GM23338 (cell line): ENCODE measurements around the gene TMEM174. TPM values are rescaled to one million over a fixed set of nuclear protein-coding genes. Genes with fewer than 3 reads are reported as not detected.

Experiments
- ATAC-seq: fragments of 200-7000 bp; cut with Tn5 transposase; 3 replicates; pipeline ENCODE4 v1.9.1; 2020
- DNase-seq: peaks from one replicate; pipeline ENCODE4 v3.0.0-alpha.2; 2015; ENCODE audit warnings: low spot score
- H2AFZ ChIP-seq: fragments of 200-600 bp; sonication (generic); 2 replicates; pipeline ENCODE4 v1.8.0; 2016; ENCODE audit warnings: antibody characterized with exemption, mild to moderate bottlenecking, moderate library complexity
- H3F3A ChIP-seq: fragments of 200-600 bp; sonication (generic); replicated peaks from 2 replicates; pipeline ENCODE4 v1.8.0; 2017; ENCODE audit warnings: antibody characterized with exemption, mixed run types, low read depth
- H3K27ac ChIP-seq: fragments of 200-600 bp; sonication (generic); 2 replicates; pipeline ENCODE4 v1.6.1; 2016; ENCODE audit warnings: low read depth
- H3K27me3 ChIP-seq: fragments of 200-600 bp; sonication (generic); 2 replicates; pipeline ENCODE4 v1.8.0; 2016; ENCODE audit warnings: mild to moderate bottlenecking, mixed run types, moderate library complexity; ENCODE audit not compliant: insufficient read depth
- H3K36me3 ChIP-seq: fragments of 200-600 bp; sonication (generic); 2 replicates; pipeline ENCODE4 v1.8.0; 2016; ENCODE audit warnings: mild to moderate bottlenecking; ENCODE audit not compliant: insufficient read depth
- H3K4me1 ChIP-seq: fragments of 200-600 bp; sonication (generic); 2 replicates; pipeline ENCODE4 v1.8.0; 2016; ENCODE audit warnings: mild to moderate bottlenecking, moderate library complexity; ENCODE audit not compliant: insufficient read depth
- H3K4me2 ChIP-seq: fragments of 200-600 bp; sonication (generic); 2 replicates; pipeline ENCODE4 v1.7.1; 2017; ENCODE audit warnings: mixed run types
- H3K4me3 ChIP-seq: fragments of 200-600 bp; sonication (generic); 2 replicates; pipeline ENCODE4 v1.6.1; 2016; ENCODE audit warnings: mixed run types
- H3K79me2 ChIP-seq: fragments of 200-600 bp; sonication (generic); replicated peaks from 2 replicates; pipeline ENCODE4 v1.8.0; 2017; ENCODE audit warnings: mild to moderate bottlenecking; ENCODE audit not compliant: insufficient read depth
- H3K9me2 ChIP-seq: fragments of 200-600 bp; sonication (generic); 2 replicates; pipeline ENCODE4 v1.8.0; 2017; ENCODE audit not compliant: insufficient read depth
- H4K20me1 ChIP-seq: fragments of 200-600 bp; sonication (generic); replicated peaks from 2 replicates; pipeline ENCODE4 v1.8.0; 2017; ENCODE audit warnings: mild to moderate bottlenecking; ENCODE audit not compliant: insufficient read depth
- H3K27ac Mint-ChIP-seq: 2 replicates; pipeline ENCODE4 v1.8.0; 2020; ENCODE audit warnings: inconsistent platforms, mild to moderate bottlenecking, moderate library complexity, mixed read lengths
- H3K27me3 Mint-ChIP-seq: 3 replicates; pipeline ENCODE4 v1.8.0; 2022; ENCODE audit warnings: low read depth, mild to moderate bottlenecking, moderate library complexity, mixed read lengths, inconsistent platforms; ENCODE audit not compliant: insufficient read depth, poor library complexity
- H3K36me3 Mint-ChIP-seq: 3 replicates; pipeline ENCODE4 v1.8.0; 2021; ENCODE audit warnings: low read depth, mild to moderate bottlenecking, inconsistent platforms, moderate library complexity, mixed read lengths
- H3K4me1 Mint-ChIP-seq: 3 replicates; pipeline ENCODE4 v1.8.0; 2020; ENCODE audit warnings: mild to moderate bottlenecking, inconsistent platforms, mixed read lengths
- H3K4me3 Mint-ChIP-seq: 3 replicates; pipeline ENCODE4 v1.8.0; 2021; ENCODE audit warnings: moderate library complexity, mild to moderate bottlenecking, inconsistent platforms, mixed read lengths
- H3K9me3 Mint-ChIP-seq: 3 replicates; pipeline ENCODE4 v1.8.0; 2020; ENCODE audit warnings: moderate library complexity, mild to moderate bottlenecking, inconsistent platforms, mixed read lengths
- CTCF ChIP-seq, 2 experiments: fragments of 200-600 bp in 1 of 2; sonication (generic) in 1 of 2; conservative IDR thresholded peaks; 2 replicates each; pipeline versions ENCODE4 v1.5.1 to v1.6.1; 2016 to 2017; ENCODE audit warnings: antibody characterized with exemption in 2 of 2, low read depth in 2 of 2, mild to moderate bottlenecking in 2 of 2, moderate library complexity in 1 of 2
- EZH2 ChIP-seq: fragments of 200-600 bp; sonication (generic); IDR thresholded peaks from one replicate; pipeline ENCODE4 v1.8.0; 2017; ENCODE audit warnings: antibody characterized with exemption, mild to moderate bottlenecking, low read depth; ENCODE audit not compliant: unreplicated experiment
- EZH2phosphoT487 ChIP-seq: fragments of 200-600 bp; sonication (generic); IDR thresholded peaks from one replicate; pipeline ENCODE4 v1.8.1; 2018; ENCODE audit warnings: antibody characterized with exemption; ENCODE audit not compliant: unreplicated experiment
- JUNB ChIP-seq: IDR thresholded peaks from one replicate; pipeline ENCODE4 v1.6.1; 2016; ENCODE audit warnings: antibody characterized with exemption; ENCODE audit not compliant: unreplicated experiment
- NANOG ChIP-seq: IDR thresholded peaks from 2 replicates; pipeline ENCODE4 v1.6.1; 2016; ENCODE audit warnings: antibody characterized with exemption, borderline replicate concordance
- STAT1 ChIP-seq: IDR thresholded peaks from one replicate; pipeline ENCODE4 v1.6.1; 2016; ENCODE audit warnings: antibody characterized with exemption; ENCODE audit not compliant: unreplicated experiment
- ZNF331 ChIP-seq: fragments of 250-450 bp; sonication (Bioruptor Pico); IDR thresholded peaks from 2 replicates; pipeline ENCODE4 v1.5.0; 2020; ENCODE audit warnings: low read depth, mild to moderate bottlenecking, moderate library complexity
- ZNF462 ChIP-seq: fragments of 250-450 bp; sonication (Bioruptor Pico); IDR thresholded peaks from 2 replicates; pipeline ENCODE4 v1.5.0; 2020; ENCODE audit warnings: mild to moderate bottlenecking, moderate library complexity
- polyA plus RNA-seq: library from polyadenylated mRNA; unstranded; fragments of >200 nt; fragmentation: Nextera tagmentation; extraction: Ambion mirVana; gene quantifications from 2 replicates; pipeline ENCODE4 v1.2.1, GENCODE V29; 2016
- total RNA-seq: library from RNA; depleted of rRNA; stranded (reverse); fragments of >200 nt; shearing (Covaris generic); gene quantifications from 2 replicates; pipeline ENCODE4 v1.2.3, GENCODE V29; 2014

The TMEM174 gene
- total and polyA plus RNA-seq, 2 experiments from 2014 or later = not detected

GRCh38 chr5:73183000-73183399 is 10.0 kb downstream of the TMEM174 start:
- Mint-ChIP-seq H3K9me3 (peaks cover 11% of the 10 kb centered on the region), H3K27me3 (peaks cover 4% of the 10 kb centered on the region), H3K4me3 (no peak overlapping the region), H3K36me3 (peaks cover 10% of the 10 kb centered on the region; the same call in 2 of the 3 replicates), H3K4me1 (peaks cover 7% of the 10 kb centered on the region), H3K27ac (no peak overlapping the region)
- no peaks in the 10 kb centered on the region for H3K27me3 ChIP-seq
- H3K9me2 ChIP-seq = peaks cover 6% of the 10 kb centered on the region; the same call in 1 of the 2 replicates
- no peaks in the 10 kb centered on the region for H3K79me2 ChIP-seq
- no peak overlapping the region for H3K4me3 ChIP-seq
- no peaks in the 10 kb centered on the region for H3F3A ChIP-seq
- H3K36me3 ChIP-seq = no peaks in the 10 kb centered on the region
- TF ChIP-seq CTCF (conservative IDR thresholded peaks at IDR 0.05; ENCODE audit: low read depth in 2 of 2) (no peak), EZH2 (no peak), ZNF462 (CRISPR knock-in tag) (no peak)
- no peak overlapping the region for H3K4me2 ChIP-seq
- no peaks in the 10 kb centered on the region for H3K4me1 ChIP-seq
- H3K27ac ChIP-seq = no peak overlapping the region
- ATAC-seq = no peak
- H4K20me1 ChIP-seq = no peaks in the 10 kb centered on the region
- no peak for DNase-seq
- H2AFZ ChIP-seq = peak overlapping the region; percentile 70; the same call in 1 of the 2 replicates

GRCh38 chr5:73183481-73183891 is 10.5 kb downstream of the TMEM174 start:
- Histone ChIP-seq H3K79me2 (no peaks in the 10 kb centered on the region), H4K20me1 (no peaks in the 10 kb centered on the region), H3K4me2 (no peak overlapping the region), H3K27me3 (no peaks in the 10 kb centered on the region), H3K4me3 (no peak overlapping the region), H3K9me2 (peaks cover 6% of the 10 kb centered on the region; the same call in 1 of the 2 replicates), H2AFZ (peak overlapping the region; percentile 70; the same call in 1 of the 2 replicates), H3K36me3 (no peaks in the 10 kb centered on the region), H3F3A (no peaks in the 10 kb centered on the region), H3K4me1 (no peaks in the 10 kb centered on the region), H3K27ac (no peak overlapping the region)
- Mint-ChIP-seq H3K27me3 (peaks cover 4% of the 10 kb centered on the region), H3K4me1 (peaks cover 7% of the 10 kb centered on the region), H3K4me3 (no peak overlapping the region), H3K9me3 (peaks cover 11% of the 10 kb centered on the region), H3K27ac (no peak overlapping the region), H3K36me3 (peaks cover 10% of the 10 kb centered on the region; the same call in 2 of the 3 replicates)
- DNase-seq (no peak), ATAC-seq (peak; percentile 53)
- TF ChIP-seq STAT1 (no peak), ZNF331 (CRISPR knock-in tag) (no peak), JUNB (no peak), NANOG (no peak), EZH2phosphoT487 (no peak)
